ENCODE data around the gene KRT10.

Gene KRT10

GRCh38 chr17:40803617-40804082 lies 18.8 kb downstream of the KRT10 start:
- DNase-seq (ENCODE audit: low read depth) = peak; percentile 55

- no peak for DNase-seq (ENCODE audit: low read depth)
Measured at GRCh38 chr17:40801157-40801556, 21.3 kb downstream of the KRT10 start.

GRCh38 chr17:40800381-40800780 lies 22.0 kb downstream of the KRT10 start:
- DNase-seq (ENCODE audit: low read depth) = no peak

- no peak for DNase-seq (ENCODE audit: low read depth)
Measured at GRCh38 chr17:40799859-40800258, 22.6 kb downstream of the KRT10 start, which contains the start of gene KRT28. KRT28 (minus strand) TSS chr17:40799959; CDS start chr17:40799893, 66 bp downstream.

- no peak for DNase-seq (ENCODE audit: low read depth)
Measured at GRCh38 chr17:40796846-40797245, 25.6 kb downstream of the KRT10 start.

- no peak for DNase-seq (ENCODE audit: low read depth)
Measured at GRCh38 chr17:40795019-40795667, 27.3 kb downstream of the KRT10 start.

GRCh38 chr17:40794466-40794865 lies 27.9 kb downstream of the KRT10 start:
- DNase-seq (ENCODE audit: low read depth) = no peak

- no peak for DNase-seq (ENCODE audit: low read depth)
Measured at GRCh38 chr17:40793832-40794231, 28.6 kb downstream of the KRT10 start.

- DNase-seq (ENCODE audit: low read depth) = peak; percentile 18
Measured at GRCh38 chr17:40791787-40792436, 30.5 kb downstream of the KRT10 start.

- DNase-seq (ENCODE audit: low read depth) = no peak
Measured at GRCh38 chr17:40791111-40791510, 31.3 kb downstream of the KRT10 start.

- DNase-seq (ENCODE audit: low read depth) = no peak
Measured at GRCh38 chr17:40782450-40782849, 40.0 kb downstream of the KRT10 start, which contains the start of gene KRT27. KRT27 (minus strand) TSS chr17:40782550; CDS start chr17:40782493, 57 bp downstream.

GRCh38 chr17:40779181-40779909 lies 43.1 kb downstream of the KRT10 start:
- no peak for DNase-seq (ENCODE audit: low read depth)

GRCh38 chr17:40778461-40778860 lies 44.0 kb downstream of the KRT10 start:
- DNase-seq (ENCODE audit: low read depth) = no peak

GRCh38 chr17:40777971-40778370 lies 44.4 kb downstream of the KRT10 start:
- no peak for DNase-seq (ENCODE audit: low read depth)

GRCh38 chr17:40777459-40777858 lies 45.0 kb downstream of the KRT10 start:
- DNase-seq (ENCODE audit: low read depth) = no peak

GRCh38 chr17:40775945-40776344 lies 46.5 kb downstream of the KRT10 start:
- no peak for DNase-seq (ENCODE audit: low read depth)

- DNase-seq (ENCODE audit: low read depth) = no peak
Measured at GRCh38 chr17:40772101-40772500, 50.3 kb downstream of the KRT10 start, which contains the start of gene KRT26. KRT26 (minus strand) TSS chr17:40772201; CDS start chr17:40772113, 88 bp downstream.
